ENCODE measurements around the gene TFRC. TPM values are rescaled to one million over a fixed set of nuclear protein-coding genes. Genes with fewer than 3 reads are reported as not detected.

The TFRC gene
- total RNA-seq, 1 experiment from 2014 or later: 336 TPM

- no peaks in the 10 kb centered on the region for H3K4me1 ChIP-seq (ENCODE audit: insufficient read depth, low read length, poor library complexity, severe bottlenecking)
Measured at GRCh38 chr3:196016485-196016884, 65.4 kb downstream of the TFRC start.

GRCh38 chr3:196016059-196016458, 65.8 kb downstream of the TFRC start:
- DNase-seq (ENCODE audit: low spot score): no peak
- no peak overlapping the region for H3K4me3 ChIP-seq (ENCODE audit: low read depth, low read length, poor library complexity, severe bottlenecking)
- peaks cover 6% of the 10 kb centered on the region for H3K9me3 ChIP-seq (ENCODE audit: low read depth, low read length, poor library complexity, severe bottlenecking)
- intact Hi-C loops (cut with micrococcal nuclease; ENCODE audit: unreplicated experiment): no loop called here
- ChIA-PET CTCF (no interaction called here), POLR2A (ENCODE audit: low non-redundant PET) (no interaction called here)
- BruUV-seq (replicated peaks): no TSS peak
- H3K27ac ChIP-seq (ENCODE audit: low read depth, low read length, poor library complexity, severe bottlenecking): no peak overlapping the region
- peaks cover 6% of the 10 kb centered on the region for H3K27me3 ChIP-seq (replicated peaks; ENCODE audit: insufficient read depth, low read depth, low read length, poor library complexity)
- TF ChIP-seq EZH2 (IDR thresholded peaks at IDR 0.05; ENCODE audit: borderline replicate concordance, low read depth, low read length, poor library complexity, severe bottlenecking) (no peak), CTCF (conservative IDR thresholded peaks at IDR 0.05; ENCODE audit: low read depth, low read length) (no peak)
- H3K4me1 ChIP-seq (ENCODE audit: insufficient read depth, low read length, poor library complexity, severe bottlenecking): no peaks in the 10 kb centered on the region
- H3K36me3 ChIP-seq (ENCODE audit: insufficient read depth, low read length, poor library complexity, severe bottlenecking): no peaks in the 10 kb centered on the region

More at GRCh38 chr3:196016485-196016884, 65.4 kb downstream of the TFRC start:
- Histone ChIP-seq H3K27me3 (replicated peaks; ENCODE audit: insufficient read depth, low read depth, low read length, poor library complexity) (peaks cover 2% of the 10 kb centered on the region), H3K36me3 (ENCODE audit: insufficient read depth, low read length, poor library complexity, severe bottlenecking) (no peaks in the 10 kb centered on the region), H3K27ac (ENCODE audit: low read depth, low read length, poor library complexity, severe bottlenecking) (no peak overlapping the region), H3K9me3 (ENCODE audit: low read depth, low read length, poor library complexity, severe bottlenecking) (peaks cover 6% of the 10 kb centered on the region), H3K4me3 (ENCODE audit: low read depth, low read length, poor library complexity, severe bottlenecking) (no peak overlapping the region)
- intact Hi-C loops (cut with micrococcal nuclease; ENCODE audit: unreplicated experiment): no loop called here
- POLR2A ChIA-PET (ENCODE audit: low non-redundant PET): no interaction called here
- CTCF ChIA-PET: no interaction called here
- DNase-seq (ENCODE audit: low spot score): peak; percentile 32
- BruUV-seq (replicated peaks): no TSS peak
- TF ChIP-seq EZH2 (IDR thresholded peaks at IDR 0.05; ENCODE audit: borderline replicate concordance, low read depth, low read length, poor library complexity, severe bottlenecking) (no peak), CTCF (conservative IDR thresholded peaks at IDR 0.05; ENCODE audit: low read depth, low read length) (no peak)

GRCh38 chr3:196013587-196014487, 68.1 kb downstream of the TFRC start:
- no TSS peak for BruUV-seq (replicated peaks)
- intact Hi-C loops (cut with micrococcal nuclease; ENCODE audit: unreplicated experiment): no loop called here

More at GRCh38 chr3:196013587-196014487, 68.1 kb downstream of the TFRC start:
- POLR2A ChIA-PET (ENCODE audit: low non-redundant PET): interaction anchor here (0.7 kb wide), 1 partner anchor 9 kb away, joined by 3 read pairs; no protein-coding TSS in a partner anchor
- no peak for DNase-seq (ENCODE audit: low spot score)
- Histone ChIP-seq H3K9me3 (ENCODE audit: low read depth, low read length, poor library complexity, severe bottlenecking) (peaks cover 6% of the 10 kb centered on the region), H3K36me3 (ENCODE audit: insufficient read depth, low read length, poor library complexity, severe bottlenecking) (no peaks in the 10 kb centered on the region), H3K27ac (ENCODE audit: low read depth, low read length, poor library complexity, severe bottlenecking) (no peak overlapping the region), H3K4me3 (ENCODE audit: low read depth, low read length, poor library complexity, severe bottlenecking) (no peak overlapping the region), H3K27me3 (replicated peaks; ENCODE audit: insufficient read depth, low read depth, low read length, poor library complexity) (peaks cover 18% of the 10 kb centered on the region), H3K4me1 (ENCODE audit: insufficient read depth, low read length, poor library complexity, severe bottlenecking) (no peaks in the 10 kb centered on the region)
- TF ChIP-seq CTCF (conservative IDR thresholded peaks at IDR 0.05; ENCODE audit: low read depth, low read length) (no peak), EZH2 (IDR thresholded peaks at IDR 0.05; ENCODE audit: borderline replicate concordance, low read depth, low read length, poor library complexity, severe bottlenecking) (no peak)
- CTCF ChIA-PET: no interaction called here

All from A673 (cell line).